Activated CD4-positive, alpha-beta T cell treated with anti-CD3 and anti-CD28 coated beads for 48 hours (primary cell): ENCODE results near the gene CACNG1.

Experiments
- DNase-seq: peaks from one replicate; pipeline ENCODE4 v3.0.0-alpha.2; 2020

CACNG1 gene

GRCh38 chr17:67052720-67053437 is 8.5 kb downstream of the CACNG1 start:
- no peak for DNase-seq

- no peak for DNase-seq
Observed at GRCh38 chr17:67053438-67054000, 9.2 kb downstream of the CACNG1 start.

- no peak for DNase-seq
Observed at GRCh38 chr17:67054011-67054591, 9.7 kb downstream of the CACNG1 start.

- no peak for DNase-seq
Observed at GRCh38 chr17:67054608-67055007, 10.3 kb downstream of the CACNG1 start.

- DNase-seq = no peak
Observed at GRCh38 chr17:67055041-67055443, 10.7 kb downstream of the CACNG1 start.

GRCh38 chr17:67055811-67056745 is 11.7 kb downstream of the CACNG1 start:
- no peak for DNase-seq

- DNase-seq = no peak
Observed at GRCh38 chr17:67056746-67057490, 12.6 kb downstream of the CACNG1 start.

GRCh38 chr17:67058036-67058435 is 13.7 kb downstream of the CACNG1 start:
- DNase-seq = no peak

- DNase-seq = no peak
Observed at GRCh38 chr17:67059372-67059771, 15.0 kb downstream of the CACNG1 start.

GRCh38 chr17:67063141-67063540 is 18.8 kb downstream of the CACNG1 start:
- no peak for DNase-seq

- DNase-seq = no peak
Observed at GRCh38 chr17:67066717-67067116, 22.4 kb downstream of the CACNG1 start.

GRCh38 chr17:67067571-67068482 is 23.5 kb downstream of the CACNG1 start:
- DNase-seq = no peak

GRCh38 chr17:67068999-67069398 is 24.6 kb downstream of the CACNG1 start:
- no peak for DNase-seq

- DNase-seq = no peak
Observed at GRCh38 chr17:67069603-67070136, 25.3 kb downstream of the CACNG1 start.

- no peak for DNase-seq
Observed at GRCh38 chr17:67071595-67071994, 27.2 kb downstream of the CACNG1 start.

GRCh38 chr17:67072885-67073284 is 28.5 kb downstream of the CACNG1 start:
- DNase-seq = no peak

- no peak for DNase-seq
Observed at GRCh38 chr17:67074781-67075180, 30.4 kb downstream of the CACNG1 start.

GRCh38 chr17:67076290-67076689 is 31.9 kb downstream of the CACNG1 start:
- DNase-seq = no peak

GRCh38 chr17:67078292-67078691 is 33.9 kb downstream of the CACNG1 start:
- DNase-seq = no peak

- DNase-seq = no peak
Observed at GRCh38 chr17:67079491-67079890, 35.1 kb downstream of the CACNG1 start.

GRCh38 chr17:67080804-67081203 is 36.5 kb downstream of the CACNG1 start:
- no peak for DNase-seq
